HEK293 (cell line): ENCODE results near the gene THSD7B.

Experiments
- CTCF ChIA-PET: fragments of 350-600 bp; formaldehyde crosslinking; extraction: SDS; loops from one replicate; lab custom pipeline; 2021; ENCODE audit warnings: antibody characterized with exemption; lab: Yijun Ruan, JAX
- POLR2A ChIA-PET: fragments of 300-600 bp; formaldehyde crosslinking; extraction: SDS; loops from one replicate; lab custom pipeline; 2020; ENCODE audit warnings: antibody characterized with exemption, inconsistent platforms; lab: Yijun Ruan, JAX
- H3K27ac ChIP-seq: fragments of 200-500 bp; sonication (Bioruptor generic); 2 replicates; pipeline ENCODE4 v1.5.1; 2014; ENCODE audit warnings: low read depth, low read length, control low read depth, inconsistent platforms; ENCODE audit errors: extremely low read depth
- H3K36me3 ChIP-seq, 2 experiments: fragments of 200-500 bp in 1 of 2; sonication (Bioruptor generic) in 1 of 2; 1 replicate in 1 of 2; 2 replicates in 1 of 2; pipeline ENCODE4 v1.5.1; 2014 to 2017; ENCODE audit warnings: inconsistent platforms in 2 of 2, low read length in 2 of 2; ENCODE audit not compliant: control insufficient read depth in 2 of 2, insufficient read depth in 1 of 2
- H3K4me1 ChIP-seq: fragments of 200-500 bp; sonication (Bioruptor generic); 2 replicates; pipeline ENCODE4 v1.5.1; 2014; ENCODE audit warnings: mild to moderate bottlenecking, low read length, inconsistent platforms; ENCODE audit not compliant: control insufficient read depth, insufficient read depth
- H3K4me3 ChIP-seq: 2 replicates; pipeline ENCODE4 v1.5.1; 2011; ENCODE audit warnings: low read depth, mild to moderate bottlenecking, control low read depth, low read length, moderate library complexity
- H3K9me3 ChIP-seq: fragments of 200-500 bp; sonication (Bioruptor generic); 2 replicates; pipeline ENCODE4 v1.5.1; 2014; ENCODE audit warnings: low read depth, low read length, inconsistent platforms; ENCODE audit not compliant: control insufficient read depth, insufficient read depth
- BCL11B ChIP-seq: fragments of 450-650 bp; formaldehyde crosslinking; IDR thresholded peaks from 2 replicates; pipeline ENCODE4 v1.5.1; 2016; ENCODE audit warnings: low read depth, missing biosample characterization, missing genetic modification characterization
- GFI1B ChIP-seq: fragments of 450-650 bp; formaldehyde crosslinking; IDR thresholded peaks from 2 replicates; pipeline ENCODE4 v1.5.1; 2016; ENCODE audit warnings: missing biosample characterization, missing genetic modification characterization
- GLI2 ChIP-seq: fragments of 450-650 bp; formaldehyde crosslinking; IDR thresholded peaks from 2 replicates; pipeline ENCODE4; 2017; ENCODE audit warnings: missing biosample characterization, missing genetic modification characterization, low read depth, borderline replicate concordance
- GLIS2 ChIP-seq: fragments of 450-650 bp; formaldehyde crosslinking; IDR thresholded peaks from 2 replicates; pipeline ENCODE4 v1.5.1; 2016; ENCODE audit warnings: missing biosample characterization, missing genetic modification characterization
- HOXC10 ChIP-seq: sonication (generic); formaldehyde crosslinking; IDR thresholded peaks from 2 replicates; pipeline ENCODE4 v1.8.1; 2023; ENCODE audit warnings: mild to moderate bottlenecking, missing genetic modification reagents
- MYNN ChIP-seq: fragments of 450-650 bp; formaldehyde crosslinking; IDR thresholded peaks from 2 replicates; pipeline ENCODE4 v1.5.1; 2016; ENCODE audit warnings: missing biosample characterization, missing genetic modification characterization, borderline replicate concordance
- ZBTB8A ChIP-seq: fragments of 450-650 bp; formaldehyde crosslinking; IDR thresholded peaks from 2 replicates; pipeline ENCODE4 v1.5.1; 2016; ENCODE audit warnings: missing biosample characterization, missing genetic modification characterization
- ZNF239 ChIP-seq: fragments of 450-650 bp; formaldehyde crosslinking; IDR thresholded peaks from 2 replicates; pipeline ENCODE4 v1.5.1; 2016; ENCODE audit warnings: missing biosample characterization, missing genetic modification characterization
- ZNF248 ChIP-seq: fragments of 450-650 bp; formaldehyde crosslinking; IDR thresholded peaks from 2 replicates; pipeline ENCODE4 v1.5.1; 2017; ENCODE audit warnings: missing biosample characterization, missing genetic modification characterization
- ZNF629 ChIP-seq: fragments of 450-650 bp; formaldehyde crosslinking; IDR thresholded peaks from 2 replicates; pipeline ENCODE4 v1.5.1; 2017; ENCODE audit warnings: missing biosample characterization, missing genetic modification characterization
- ZNF654 ChIP-seq: fragments of 450-650 bp; formaldehyde crosslinking; IDR thresholded peaks from 2 replicates; pipeline ENCODE4 v1.5.1; 2016; ENCODE audit warnings: low read depth, missing biosample characterization, missing genetic modification characterization
- ZNF777 ChIP-seq: fragments of 450-650 bp; formaldehyde crosslinking; IDR thresholded peaks from 2 replicates; pipeline ENCODE4 v1.5.1; 2017; ENCODE audit warnings: missing biosample characterization, missing genetic modification characterization, borderline replicate concordance
- ZNF785 ChIP-seq: fragments of 450-650 bp; formaldehyde crosslinking; IDR thresholded peaks from 2 replicates; pipeline ENCODE4 v1.5.1; 2016; ENCODE audit warnings: missing biosample characterization, missing genetic modification characterization
- ZNF837 ChIP-seq: fragments of 450-650 bp; formaldehyde crosslinking; IDR thresholded peaks from 2 replicates; pipeline ENCODE4 v1.5.1; 2016; ENCODE audit warnings: missing biosample characterization, missing genetic modification characterization
- ZNF843 ChIP-seq: fragments of 450-650 bp; formaldehyde crosslinking; IDR thresholded peaks from 2 replicates; pipeline ENCODE4 v1.5.1; 2016; ENCODE audit warnings: missing biosample characterization, missing genetic modification characterization
- TF ChIP-seq, protein P1 (sequence below): fragments of 450-650 bp; formaldehyde crosslinking; IDR thresholded peaks from 2 replicates; pipeline ENCODE4; 2016; ENCODE audit warnings: missing biosample characterization, missing genetic modification characterization
- TF ChIP-seq, protein P2 (sequence below): fragments of 450-650 bp; formaldehyde crosslinking; IDR thresholded peaks from 2 replicates; pipeline ENCODE4 v1.5.1; 2016; ENCODE audit warnings: missing biosample characterization, missing genetic modification characterization
- TF ChIP-seq, protein P3 (sequence below): fragments of 450-650 bp; formaldehyde crosslinking; IDR thresholded peaks from 2 replicates; pipeline ENCODE4 v1.5.1; 2016; ENCODE audit warnings: missing biosample characterization, missing genetic modification characterization
- TF ChIP-seq, protein P4 (sequence below): fragments of 450-650 bp; formaldehyde crosslinking; IDR thresholded peaks from 2 replicates; pipeline ENCODE4 v1.5.1; 2016; ENCODE audit warnings: missing biosample characterization, missing genetic modification characterization

THSD7B gene

DNA sequence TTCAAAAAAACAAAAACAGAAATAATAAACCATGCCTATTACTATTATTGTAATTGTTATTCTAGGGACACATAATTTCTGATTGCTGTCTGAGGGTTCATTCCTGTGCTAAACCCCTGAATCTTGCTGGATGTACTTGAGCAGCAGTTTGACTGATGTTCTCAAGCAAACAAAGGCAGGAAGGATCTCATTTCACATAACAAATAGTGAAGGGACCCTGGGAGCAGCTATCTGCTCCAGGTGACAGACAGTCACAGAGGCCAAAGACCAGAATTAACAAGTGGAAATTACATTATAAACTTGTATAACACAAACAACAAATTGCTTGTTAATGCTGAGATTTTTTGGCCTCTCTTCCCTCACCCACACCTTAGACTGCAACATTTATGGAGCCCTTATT is 284.2 kb downstream of the THSD7B start (continued):
- TF ChIP-seq, protein P1, sequence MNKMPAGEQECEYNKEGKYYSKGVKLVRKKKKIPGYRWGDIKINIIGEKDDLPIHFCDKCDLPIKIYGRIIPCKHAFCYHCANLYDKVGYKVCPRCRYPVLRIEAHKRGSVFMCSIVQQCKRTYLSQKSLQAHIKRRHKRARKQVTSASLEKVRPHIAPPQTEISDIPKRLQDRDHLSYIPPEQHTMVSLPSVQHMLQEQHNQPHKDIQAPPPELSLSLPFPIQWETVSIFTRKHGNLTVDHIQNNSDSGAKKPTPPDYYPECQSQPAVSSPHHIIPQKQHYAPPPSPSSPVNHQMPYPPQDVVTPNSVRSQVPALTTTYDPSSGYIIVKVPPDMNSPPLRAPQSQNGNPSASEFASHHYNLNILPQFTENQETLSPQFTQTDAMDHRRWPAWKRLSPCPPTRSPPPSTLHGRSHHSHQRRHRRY (tag by site-specific recombination), result no peak
- no peak for TF ChIP-seq ZNF777 (tag by site-specific recombination)
- no peak for TF ChIP-seq ZNF248 (tag by site-specific recombination)

DNA sequence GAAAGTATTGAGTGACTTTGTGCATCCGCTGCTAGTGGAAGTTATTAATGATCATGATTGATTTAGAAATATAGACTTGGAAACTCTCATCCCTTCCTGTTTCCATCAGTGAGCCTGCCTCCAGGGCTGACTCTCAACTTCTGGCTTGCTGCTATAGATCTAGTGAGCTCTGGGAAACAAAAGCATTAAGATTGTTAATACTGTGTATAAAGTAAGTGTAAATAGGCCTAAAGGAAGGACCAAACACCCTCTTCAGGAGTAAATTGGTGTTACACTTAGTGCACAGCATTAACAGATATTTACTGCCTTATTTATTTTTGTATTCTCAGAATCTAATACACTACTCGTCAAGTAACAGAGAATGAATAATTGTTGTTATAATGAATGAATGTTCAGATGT is 285.6 kb downstream of the THSD7B start:
- H3K4me1 ChIP-seq, result no peaks in the 10 kb centered on the region
- H3K9me3 ChIP-seq, result no peaks in the 10 kb centered on the region
- no peaks in the 10 kb centered on the region for H3K36me3 ChIP-seq
- no peak overlapping the region for H3K4me3 ChIP-seq
- H3K27ac ChIP-seq, result no peak overlapping the region
- TF ChIP-seq, protein P2, sequence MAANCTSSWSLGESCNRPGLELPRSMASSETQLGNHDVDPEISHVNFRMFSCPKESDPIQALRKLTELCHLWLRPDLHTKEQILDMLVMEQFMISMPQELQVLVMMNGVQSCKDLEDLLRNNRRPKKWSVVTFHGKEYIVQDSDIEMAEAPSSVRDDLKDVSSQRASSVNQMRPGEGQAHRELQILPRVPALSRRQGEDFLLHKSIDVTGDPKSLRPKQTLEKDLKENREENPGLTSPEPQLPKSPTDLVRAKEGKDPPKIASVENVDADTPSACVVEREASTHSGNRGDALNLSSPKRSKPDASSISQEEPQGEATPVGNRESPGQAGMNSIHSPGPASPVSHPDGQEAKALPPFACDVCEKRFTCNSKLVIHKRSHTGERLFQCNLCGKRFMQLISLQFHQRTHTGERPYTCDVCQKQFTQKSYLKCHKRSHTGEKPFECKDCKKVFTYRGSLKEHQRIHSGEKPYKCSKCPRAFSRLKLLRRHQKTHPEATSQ (tag by site-specific recombination), result no peak
- TF ChIP-seq, protein P3, sequence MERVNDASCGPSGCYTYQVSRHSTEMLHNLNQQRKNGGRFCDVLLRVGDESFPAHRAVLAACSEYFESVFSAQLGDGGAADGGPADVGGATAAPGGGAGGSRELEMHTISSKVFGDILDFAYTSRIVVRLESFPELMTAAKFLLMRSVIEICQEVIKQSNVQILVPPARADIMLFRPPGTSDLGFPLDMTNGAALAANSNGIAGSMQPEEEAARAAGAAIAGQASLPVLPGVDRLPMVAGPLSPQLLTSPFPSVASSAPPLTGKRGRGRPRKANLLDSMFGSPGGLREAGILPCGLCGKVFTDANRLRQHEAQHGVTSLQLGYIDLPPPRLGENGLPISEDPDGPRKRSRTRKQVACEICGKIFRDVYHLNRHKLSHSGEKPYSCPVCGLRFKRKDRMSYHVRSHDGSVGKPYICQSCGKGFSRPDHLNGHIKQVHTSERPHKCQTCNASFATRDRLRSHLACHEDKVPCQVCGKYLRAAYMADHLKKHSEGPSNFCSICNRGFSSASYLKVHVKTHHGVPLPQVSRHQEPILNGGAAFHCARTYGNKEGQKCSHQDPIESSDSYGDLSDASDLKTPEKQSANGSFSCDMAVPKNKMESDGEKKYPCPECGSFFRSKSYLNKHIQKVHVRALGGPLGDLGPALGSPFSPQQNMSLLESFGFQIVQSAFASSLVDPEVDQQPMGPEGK (tag by site-specific recombination), result no peak
- TF ChIP-seq, protein P1 (tag by site-specific recombination), result no peak
- no peak for TF ChIP-seq ZNF837
- no peak for TF ChIP-seq HOXC10 (CRISPR knock-in tag)
- TF ChIP-seq ZNF239, result no peak
- ChIA-PET POLR2A (interaction anchor here (0.6 kb wide), 1 partner anchor 84 kb away, joined by 3 read pairs; no protein-coding TSS in a partner anchor), CTCF (interaction anchor here (0.7 kb wide), 2 partner anchors 15 to 118 kb away, joined by 3 to 4 read pairs; no protein-coding TSS in a partner anchor)

DNA sequence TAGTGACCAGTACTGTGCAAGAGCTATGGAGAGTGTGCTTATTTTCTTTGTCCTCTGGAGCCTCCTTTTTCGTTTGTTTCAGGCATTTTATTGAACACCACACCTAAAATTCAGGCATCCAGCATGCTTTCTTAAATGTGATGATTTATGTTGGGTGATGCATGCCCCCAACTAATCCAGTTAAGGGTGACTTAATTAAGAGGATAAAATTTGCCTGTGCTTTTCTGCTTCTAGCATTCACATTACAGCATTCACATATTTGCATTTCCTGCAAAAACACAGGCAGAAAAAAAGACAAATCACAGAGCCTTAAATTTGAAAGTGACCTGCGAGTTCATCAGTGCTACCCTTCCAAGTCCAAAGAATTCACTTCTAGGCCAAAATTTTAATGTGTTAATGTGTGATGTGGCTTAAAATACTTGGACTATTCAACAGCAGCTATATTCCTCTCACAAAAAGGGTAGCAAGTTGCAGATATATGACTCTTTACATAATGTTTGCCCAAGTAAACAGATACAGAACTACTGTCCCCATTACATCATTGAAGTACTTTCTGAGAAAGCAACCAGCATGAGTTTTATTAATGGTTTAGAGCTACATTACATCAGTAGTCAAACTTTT is 286.5 kb downstream of the THSD7B start:
- ChIA-PET CTCF (interaction anchor here (0.7 kb wide), 1 partner anchor 16 kb away, joined by 3 read pairs; no protein-coding TSS in a partner anchor), POLR2A (no interaction called here)
- Histone ChIP-seq H3K27ac (no peak overlapping the region), H3K9me3 (no peaks in the 10 kb centered on the region), H3K4me3 (no peak overlapping the region), H3K36me3 (no peaks in the 10 kb centered on the region), H3K4me1 (no peaks in the 10 kb centered on the region)
- TF ChIP-seq ZNF629 (tag by site-specific recombination) (no peak), ZNF837 (no peak), ZNF654 (no peak), GLIS2 (tag by site-specific recombination) (no peak), ZNF843 (tag by site-specific recombination) (no peak), MYNN (no peak), GLI2 (tag by site-specific recombination) (no peak), GFI1B (no peak), BCL11B (tag by site-specific recombination) (no peak), ZNF785 (tag by site-specific recombination) (no peak), ZBTB8A (tag by site-specific recombination) (no peak)
- TF ChIP-seq, protein P4, sequence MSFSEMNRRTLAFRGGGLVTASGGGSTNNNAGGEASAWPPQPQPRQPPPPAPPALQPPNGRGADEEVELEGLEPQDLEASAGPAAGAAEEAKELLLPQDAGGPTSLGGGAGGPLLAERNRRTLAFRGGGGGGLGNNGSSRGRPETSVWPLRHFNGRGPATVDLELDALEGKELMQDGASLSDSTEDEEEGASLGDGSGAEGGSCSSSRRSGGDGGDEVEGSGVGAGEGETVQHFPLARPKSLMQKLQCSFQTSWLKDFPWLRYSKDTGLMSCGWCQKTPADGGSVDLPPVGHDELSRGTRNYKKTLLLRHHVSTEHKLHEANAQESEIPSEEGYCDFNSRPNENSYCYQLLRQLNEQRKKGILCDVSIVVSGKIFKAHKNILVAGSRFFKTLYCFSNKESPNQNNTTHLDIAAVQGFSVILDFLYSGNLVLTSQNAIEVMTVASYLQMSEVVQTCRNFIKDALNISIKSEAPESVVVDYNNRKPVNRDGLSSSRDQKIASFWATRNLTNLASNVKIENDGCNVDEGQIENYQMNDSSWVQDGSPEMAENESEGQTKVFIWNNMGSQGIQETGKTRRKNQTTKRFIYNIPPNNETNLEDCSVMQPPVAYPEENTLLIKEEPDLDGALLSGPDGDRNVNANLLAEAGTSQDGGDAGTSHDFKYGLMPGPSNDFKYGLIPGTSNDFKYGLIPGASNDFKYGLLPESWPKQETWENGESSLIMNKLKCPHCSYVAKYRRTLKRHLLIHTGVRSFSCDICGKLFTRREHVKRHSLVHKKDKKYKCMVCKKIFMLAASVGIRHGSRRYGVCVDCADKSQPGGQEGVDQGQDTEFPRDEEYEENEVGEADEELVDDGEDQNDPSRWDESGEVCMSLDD (tag by site-specific recombination), result no peak
